Erythroblast (primary cell): ENCODE measurements around the gene CCR7.

Experiments used
- GATA1 ChIP-seq: IDR thresholded peaks from 2 replicates; pipeline ENCODE4 v1.6.1; 2011; ENCODE audit warnings: low read depth, mild to moderate bottlenecking, control low read depth, low read length, moderate library complexity
- POLR2A ChIP-seq: IDR thresholded peaks from 2 replicates; pipeline ENCODE4 v1.6.1; 2011; ENCODE audit warnings: mild to moderate bottlenecking, low read length

DNA sequence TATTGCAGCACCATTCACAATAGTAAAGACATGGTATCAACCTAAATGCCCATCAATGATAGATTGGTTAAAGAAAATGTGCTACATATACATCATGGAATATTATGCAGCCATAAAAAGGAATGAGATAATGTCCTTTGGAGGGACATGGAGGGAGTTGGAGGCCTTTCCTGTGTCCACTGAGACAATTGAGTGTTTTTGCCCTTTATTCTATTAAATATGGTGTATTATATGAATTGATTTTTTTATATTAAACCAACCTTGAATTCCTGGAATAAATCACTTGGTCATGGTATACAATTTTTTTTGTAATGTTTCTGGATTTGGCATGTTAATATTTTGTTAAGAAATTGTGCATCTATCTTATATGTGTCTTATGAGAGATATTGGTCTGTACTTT lies 9.0 kb upstream of the CCR7 start:
- TF ChIP-seq POLR2A (no peak), GATA1 (no peak)
